HCT116 (cell line): ENCODE results near the gene LRRC1. TPM values are rescaled to one million over a fixed set of nuclear protein-coding genes. Genes with fewer than 3 reads are reported as not detected.

ENCODE experiments used
- ATAC-seq: fragments of 200-7000 bp; cut with Tn5 transposase; 2 replicates; pipeline ENCODE4 v1.9.1; 2020; ENCODE audit warnings: mild to moderate bottlenecking, moderate library complexity
- BruUV-seq: library from RNA; stranded (reverse); fragments of 400-500 nt; replicated peaks from 2 replicates; lab custom pipeline; 2021; lab: Mats Ljungman, UMichigan
- CTCF ChIA-PET: fragments of 300-600 bp; sonication (Branson Sonifier 250); formaldehyde crosslinking; loops from one replicate; lab custom pipeline; 2021; ENCODE audit warnings: antibody characterized with exemption; lab: Charles Lee
- POLR2A ChIA-PET: fragments of 300-600, 350-600 bp; sonication (Branson Sonifier 250); formaldehyde crosslinking; loops from one replicate; lab custom pipeline; 2021; ENCODE audit warnings: antibody characterized with exemption; lab: Charles Lee
- RAD21 ChIA-PET, 2 experiments: fragments of 300-600 bp; sonication (Branson Sonifier 250); formaldehyde crosslinking; loops; one replicate each; lab custom pipeline; 2023; ENCODE audit warnings: low total read pairs in 2 of 2; ENCODE audit not compliant: uncharacterized antibody in 2 of 2, unreplicated experiment in 2 of 2, low non-redundant PET in 1 of 2; lab: Charles Lee
- DNase-seq: peaks from one replicate; pipeline ENCODE4 v3.0.0-alpha.2; 2010; ENCODE audit warnings: low read depth, low spot score
- H2AFZ ChIP-seq: fragments of 200-600 bp; shearing (Covaris generic), sonication (generic); 2 replicates; pipeline ENCODE4 v1.6.1; 2017; ENCODE audit warnings: low read depth, mixed run types, mixed read lengths, antibody characterized with exemption, low read length; ENCODE audit not compliant: poor library complexity, severe bottlenecking
- H3K27ac ChIP-seq: 2 replicates; pipeline ENCODE4 v1.5.1; 2012; ENCODE audit warnings: low read depth, low read length
- H3K27me3 ChIP-seq: fragments of 200-600 bp; sonication (generic); 2 replicates; pipeline ENCODE4 v1.6.1; 2016; ENCODE audit warnings: mixed run types, low read length, mixed read lengths; ENCODE audit not compliant: insufficient read depth
- H3K36me3 ChIP-seq, 2 experiments: fragments of 200-500 bp in 1 of 2; fragments of 200-600 bp in 1 of 2; sonication (Bioruptor generic) in 1 of 2; sonication (generic) in 1 of 2; 2 replicates each; pipeline versions ENCODE4 v1.5.1 to v1.6.1; 2014 to 2016; ENCODE audit warnings: low read length in 2 of 2, inconsistent platforms in 1 of 2, mixed read lengths in 1 of 2, mixed run types in 1 of 2; ENCODE audit not compliant: insufficient read depth in 2 of 2, control insufficient read depth in 1 of 2
- H3K4me1 ChIP-seq, 2 experiments: fragments of 200-600 bp in 1 of 2; sonication (generic) in 1 of 2; 2 replicates each; pipeline versions ENCODE4 v1.5.1 to v1.6.1; 2012 to 2017; ENCODE audit warnings: low read length in 2 of 2, inconsistent platforms in 1 of 2, mild to moderate bottlenecking in 1 of 2, mixed read lengths in 1 of 2, mixed run types in 1 of 2, moderate library complexity in 1 of 2; ENCODE audit not compliant: insufficient read depth in 2 of 2, control insufficient read depth in 1 of 2
- H3K4me2 ChIP-seq: fragments of 200-600 bp; sonication (generic); 2 replicates; pipeline ENCODE4 v1.6.1; 2017; ENCODE audit warnings: mixed run types, low read length, mixed read lengths
- H3K4me3 ChIP-seq, 2 experiments: fragments of 200-600 bp in 1 of 2; sonication (generic) in 1 of 2; replicated peaks in 1 of 2; 2 replicates each; pipeline ENCODE4 v1.5.1; 2011 to 2016; ENCODE audit warnings: low read length in 2 of 2, control low read depth in 1 of 2, low read depth in 1 of 2, mild to moderate bottlenecking in 1 of 2, mixed read lengths in 1 of 2, mixed run types in 1 of 2
- H3K79me2 ChIP-seq: fragments of 200-600 bp; sonication (generic); 2 replicates; pipeline ENCODE4 v1.6.1; 2017; ENCODE audit warnings: mild to moderate bottlenecking, mixed run types, low read length, moderate library complexity, mixed read lengths; ENCODE audit not compliant: insufficient read depth
- H3K9ac ChIP-seq: fragments of 200-600 bp; sonication (generic); 2 replicates; pipeline ENCODE4 v1.6.1; 2016; ENCODE audit warnings: low read length, mixed read lengths
- H3K9me2 ChIP-seq: fragments of 200-600 bp; sonication (generic), shearing (Covaris generic); 2 replicates; pipeline ENCODE4 v1.6.1; 2017; ENCODE audit warnings: mixed run types, mild to moderate bottlenecking, moderate library complexity; ENCODE audit not compliant: insufficient read depth
- H3K9me3 ChIP-seq, 2 experiments: fragments of 200-500 bp in 1 of 2; fragments of 200-600 bp in 1 of 2; sonication (Bioruptor generic) in 1 of 2; sonication (generic) in 1 of 2; 2 replicates each; pipeline ENCODE4 v1.6.1; 2014 to 2017; ENCODE audit warnings: low read length in 2 of 2, mixed read lengths in 2 of 2, inconsistent platforms in 1 of 2, low read depth in 1 of 2, mild to moderate bottlenecking in 1 of 2, mixed run types in 1 of 2, moderate library complexity in 1 of 2; ENCODE audit not compliant: control insufficient read depth in 1 of 2, insufficient read depth in 1 of 2
- H4K20me1 ChIP-seq: fragments of 200-600 bp; sonication (generic), shearing (Covaris generic); 2 replicates; pipeline ENCODE4 v1.6.1; 2017; ENCODE audit warnings: mixed run types, mild to moderate bottlenecking, moderate library complexity; ENCODE audit not compliant: insufficient read depth
- CBX3 ChIP-seq: IDR thresholded peaks from 2 replicates; pipeline ENCODE4 v1.6.1; 2012; ENCODE audit warnings: low read depth
- CEBPB ChIP-seq: IDR thresholded peaks from 2 replicates; pipeline ENCODE4 v1.6.1; 2012; ENCODE audit warnings: low read depth
- EGR1 ChIP-seq: IDR thresholded peaks from 2 replicates; pipeline ENCODE4 v1.6.1; 2012; ENCODE audit warnings: low read depth
- POLR2AphosphoS5 ChIP-seq: IDR thresholded peaks from 2 replicates; pipeline ENCODE4 v1.6.1; 2011; ENCODE audit warnings: mild to moderate bottlenecking, low read depth, low read length, moderate library complexity
- YY1 ChIP-seq: IDR thresholded peaks from 2 replicates; pipeline ENCODE4 v1.6.1; 2011; ENCODE audit warnings: low read length, low read depth, moderate library complexity, mild to moderate bottlenecking; ENCODE audit not compliant: insufficient replicate concordance; ENCODE audit errors: extremely low read depth
- ZNF274 ChIP-seq: fragments of 200-500 bp; sonication (Bioruptor generic); IDR thresholded peaks from 2 replicates; pipeline ENCODE4 v1.6.1; 2014; ENCODE audit warnings: mild to moderate bottlenecking, low read depth, low read length, inconsistent platforms
- intact Hi-C: fragments of 100-400 bp; cut with micrococcal nuclease; formaldehyde crosslinking; loops from 2 replicates; pipeline ENCODE4 v1.10.0; 2022
- total RNA-seq: library from RNA; stranded (reverse); gene quantifications from one replicate; pipeline ENCODE4 v1.2.1, GENCODE V29; 2021; ENCODE audit not compliant: unreplicated experiment
- TF ChIP-seq, protein P1 (sequence below), 3 experiments: fragments of 200-600 bp in 1 of 3; sonication (generic) in 1 of 3; IDR thresholded peaks in 2 of 3; conservative IDR thresholded peaks in 1 of 3; 2 replicates each; pipeline ENCODE4 v1.5.1; 2012 to 2017; ENCODE audit warnings: low read depth in 2 of 3, low read length in 2 of 3, antibody characterized with exemption in 1 of 3, borderline replicate concordance in 1 of 3, control low read depth in 1 of 3, mild to moderate bottlenecking in 1 of 3, mixed read lengths in 1 of 3, mixed run types in 1 of 3, moderate library complexity in 1 of 3; ENCODE audit not compliant: insufficient read depth in 1 of 3
- TF ChIP-seq, protein P2 (sequence below): IDR thresholded peaks from 2 replicates; pipeline ENCODE4 v1.6.1; 2012

Gene LRRC1
- total RNA-seq, 1 experiment from 2014 or later, result 19.8 TPM

DNA sequence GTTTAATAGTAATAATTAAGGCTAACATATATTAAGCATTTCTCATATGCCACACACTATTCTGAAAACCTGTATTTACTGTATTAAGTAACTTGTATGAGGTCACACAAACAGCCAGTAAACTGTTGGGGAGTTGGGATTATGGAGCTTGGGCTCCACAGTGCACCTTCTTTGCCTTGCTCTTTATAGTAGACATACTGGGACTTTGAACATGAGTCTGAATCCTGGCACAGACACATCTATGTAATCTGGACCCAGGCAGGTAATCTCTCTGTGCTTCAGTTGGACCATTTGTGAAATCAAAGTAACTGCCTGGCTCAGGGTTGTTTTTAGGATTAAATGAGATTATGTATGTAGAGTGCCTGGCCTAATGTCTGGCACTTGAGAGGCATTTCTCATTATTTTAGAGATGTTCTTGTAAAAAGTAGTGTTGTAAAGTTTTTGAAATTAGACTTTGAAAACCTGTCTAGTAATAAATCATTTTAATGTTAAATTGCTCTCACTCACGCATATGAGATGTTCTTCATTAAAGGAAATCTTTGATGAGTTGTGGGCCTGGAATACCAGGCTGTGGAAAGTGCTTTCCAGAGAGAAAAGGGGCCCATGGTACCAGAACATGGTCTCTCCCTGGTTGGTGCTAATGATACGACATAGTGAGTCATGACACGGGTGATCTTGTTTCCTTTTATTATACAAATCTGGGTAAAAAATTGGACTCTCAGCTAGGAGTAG, 34.3 kb downstream of the LRRC1 start:
- CTCF ChIA-PET, result no interaction called here
- H3K36me3 ChIP-seq, result no peaks in the 10 kb centered on the region
- RAD21 ChIA-PET, result no interaction called here
- no peaks in the 10 kb centered on the region for H3K27me3 ChIP-seq
- TF ChIP-seq, protein P1, sequence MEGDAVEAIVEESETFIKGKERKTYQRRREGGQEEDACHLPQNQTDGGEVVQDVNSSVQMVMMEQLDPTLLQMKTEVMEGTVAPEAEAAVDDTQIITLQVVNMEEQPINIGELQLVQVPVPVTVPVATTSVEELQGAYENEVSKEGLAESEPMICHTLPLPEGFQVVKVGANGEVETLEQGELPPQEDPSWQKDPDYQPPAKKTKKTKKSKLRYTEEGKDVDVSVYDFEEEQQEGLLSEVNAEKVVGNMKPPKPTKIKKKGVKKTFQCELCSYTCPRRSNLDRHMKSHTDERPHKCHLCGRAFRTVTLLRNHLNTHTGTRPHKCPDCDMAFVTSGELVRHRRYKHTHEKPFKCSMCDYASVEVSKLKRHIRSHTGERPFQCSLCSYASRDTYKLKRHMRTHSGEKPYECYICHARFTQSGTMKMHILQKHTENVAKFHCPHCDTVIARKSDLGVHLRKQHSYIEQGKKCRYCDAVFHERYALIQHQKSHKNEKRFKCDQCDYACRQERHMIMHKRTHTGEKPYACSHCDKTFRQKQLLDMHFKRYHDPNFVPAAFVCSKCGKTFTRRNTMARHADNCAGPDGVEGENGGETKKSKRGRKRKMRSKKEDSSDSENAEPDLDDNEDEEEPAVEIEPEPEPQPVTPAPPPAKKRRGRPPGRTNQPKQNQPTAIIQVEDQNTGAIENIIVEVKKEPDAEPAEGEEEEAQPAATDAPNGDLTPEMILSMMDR (IDR thresholded peaks at IDR 0.05 in 2 of 3, conservative IDR thresholded peaks at IDR 0.05 in 1 of 3; ENCODE audit: borderline replicate concordance in 1 of 3, insufficient read depth in 1 of 3, low read depth in 2 of 3, low read length in 2 of 3), result no peak
- TF ChIP-seq EGR1, result no peak
- no peak for TF ChIP-seq POLR2AphosphoS5
- TF ChIP-seq CBX3, result no peak
- TF ChIP-seq, protein P2, sequence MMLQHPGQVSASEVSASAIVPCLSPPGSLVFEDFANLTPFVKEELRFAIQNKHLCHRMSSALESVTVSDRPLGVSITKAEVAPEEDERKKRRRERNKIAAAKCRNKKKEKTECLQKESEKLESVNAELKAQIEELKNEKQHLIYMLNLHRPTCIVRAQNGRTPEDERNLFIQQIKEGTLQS, result no peak
- no peak for TF ChIP-seq YY1
- TF ChIP-seq ZNF274, result no peak
- no peak for TF ChIP-seq CEBPB
- no TSS peak for BruUV-seq
- intact Hi-C loops, result no loop called here
- H3K9me2 ChIP-seq, result no peaks in the 10 kb centered on the region
- no peak overlapping the region for H3K9ac ChIP-seq
- no peak overlapping the region for H3K4me3 ChIP-seq
- H3K4me1 ChIP-seq, result peaks cover 9 to 54% of the 10 kb centered on the region in 2 experiments; a peak in 3 of 4 replicates
- H3K79me2 ChIP-seq, result peaks cover 86% of the 10 kb centered on the region
- no peak for ATAC-seq
- no peaks in the 10 kb centered on the region for H4K20me1 ChIP-seq
- POLR2A ChIA-PET, result no interaction called here
- no peak overlapping the region for H2AFZ ChIP-seq
- H3K27ac ChIP-seq, result no peak overlapping the region
- no peak overlapping the region for H3K4me2 ChIP-seq
- no peak for DNase-seq
- H3K9me3 ChIP-seq, result no peaks in the 10 kb centered on the region
